ENCODE results near the gene TTC14.

DNA sequence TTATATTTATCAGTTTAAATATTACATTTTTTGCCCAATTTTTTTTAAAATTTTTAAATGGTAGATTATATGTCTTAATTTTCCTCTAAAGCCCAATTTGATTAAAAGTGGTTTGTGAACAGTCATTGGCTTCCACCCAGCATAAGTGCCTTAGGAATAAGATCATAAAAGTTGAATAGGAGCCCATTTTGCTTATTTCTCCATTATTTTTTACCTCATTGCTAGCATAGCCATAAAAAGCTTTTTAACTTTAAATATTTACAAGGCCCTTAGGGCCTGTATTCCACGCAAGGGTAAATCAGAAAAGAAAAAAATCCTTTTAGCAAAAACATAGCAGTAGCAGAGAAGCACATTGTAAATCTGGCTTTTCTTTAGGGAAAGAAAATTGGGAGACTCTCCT lies 9.0 kb downstream of the TTC14 start:
- TF ChIP-seq ISL1 (CRISPR knock-in tag; IDR thresholded peaks at IDR 0.05) (no peak), RARB (CRISPR knock-in tag; IDR thresholded peaks at IDR 0.05) (no peak), ARNTL (CRISPR knock-in tag; IDR thresholded peaks at IDR 0.05; ENCODE audit: borderline replicate concordance, low read depth) (no peak)
- TF ChIP-seq, protein P1, sequence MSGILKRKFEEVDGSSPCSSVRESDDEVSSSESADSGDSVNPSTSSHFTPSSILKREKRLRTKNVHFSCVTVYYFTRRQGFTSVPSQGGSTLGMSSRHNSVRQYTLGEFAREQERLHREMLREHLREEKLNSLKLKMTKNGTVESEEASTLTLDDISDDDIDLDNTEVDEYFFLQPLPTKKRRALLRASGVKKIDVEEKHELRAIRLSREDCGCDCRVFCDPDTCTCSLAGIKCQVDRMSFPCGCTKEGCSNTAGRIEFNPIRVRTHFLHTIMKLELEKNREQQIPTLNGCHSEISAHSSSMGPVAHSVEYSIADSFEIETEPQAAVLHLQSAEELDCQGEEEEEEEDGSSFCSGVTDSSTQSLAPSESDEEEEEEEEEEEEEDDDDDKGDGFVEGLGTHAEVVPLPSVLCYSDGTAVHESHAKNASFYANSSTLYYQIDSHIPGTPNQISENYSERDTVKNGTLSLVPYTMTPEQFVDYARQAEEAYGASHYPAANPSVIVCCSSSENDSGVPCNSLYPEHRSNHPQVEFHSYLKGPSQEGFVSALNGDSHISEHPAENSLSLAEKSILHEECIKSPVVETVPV (CRISPR knock-in tag; IDR thresholded peaks at IDR 0.05) = no peak
- TF ChIP-seq, protein P2, sequence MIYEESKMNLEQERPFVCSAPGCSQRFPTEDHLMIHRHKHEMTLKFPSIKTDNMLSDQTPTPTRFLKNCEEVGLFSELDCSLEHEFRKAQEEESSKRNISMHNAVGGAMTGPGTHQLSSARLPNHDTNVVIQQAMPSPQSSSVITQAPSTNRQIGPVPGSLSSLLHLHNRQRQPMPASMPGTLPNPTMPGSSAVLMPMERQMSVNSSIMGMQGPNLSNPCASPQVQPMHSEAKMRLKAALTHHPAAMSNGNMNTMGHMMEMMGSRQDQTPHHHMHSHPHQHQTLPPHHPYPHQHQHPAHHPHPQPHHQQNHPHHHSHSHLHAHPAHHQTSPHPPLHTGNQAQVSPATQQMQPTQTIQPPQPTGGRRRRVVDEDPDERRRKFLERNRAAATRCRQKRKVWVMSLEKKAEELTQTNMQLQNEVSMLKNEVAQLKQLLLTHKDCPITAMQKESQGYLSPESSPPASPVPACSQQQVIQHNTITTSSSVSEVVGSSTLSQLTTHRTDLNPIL (CRISPR knock-in tag; IDR thresholded peaks at IDR 0.05; ENCODE audit: low read depth) = no peak
